ENCODE measurements around the gene MORC2.

Gene MORC2

GRCh38 chr22:30953206-30953605 is 15.4 kb downstream of the MORC2 start:
- H3K4me3 ChIP-seq (ENCODE audit: low read depth, low read length): no peak overlapping the region
- TF ChIP-seq CTCF (IDR thresholded peaks at IDR 0.05; ENCODE audit: control insufficient read depth, extremely low read depth, insufficient read depth): no peak
- no peak for DNase-seq (ENCODE audit: low read depth)

DNA sequence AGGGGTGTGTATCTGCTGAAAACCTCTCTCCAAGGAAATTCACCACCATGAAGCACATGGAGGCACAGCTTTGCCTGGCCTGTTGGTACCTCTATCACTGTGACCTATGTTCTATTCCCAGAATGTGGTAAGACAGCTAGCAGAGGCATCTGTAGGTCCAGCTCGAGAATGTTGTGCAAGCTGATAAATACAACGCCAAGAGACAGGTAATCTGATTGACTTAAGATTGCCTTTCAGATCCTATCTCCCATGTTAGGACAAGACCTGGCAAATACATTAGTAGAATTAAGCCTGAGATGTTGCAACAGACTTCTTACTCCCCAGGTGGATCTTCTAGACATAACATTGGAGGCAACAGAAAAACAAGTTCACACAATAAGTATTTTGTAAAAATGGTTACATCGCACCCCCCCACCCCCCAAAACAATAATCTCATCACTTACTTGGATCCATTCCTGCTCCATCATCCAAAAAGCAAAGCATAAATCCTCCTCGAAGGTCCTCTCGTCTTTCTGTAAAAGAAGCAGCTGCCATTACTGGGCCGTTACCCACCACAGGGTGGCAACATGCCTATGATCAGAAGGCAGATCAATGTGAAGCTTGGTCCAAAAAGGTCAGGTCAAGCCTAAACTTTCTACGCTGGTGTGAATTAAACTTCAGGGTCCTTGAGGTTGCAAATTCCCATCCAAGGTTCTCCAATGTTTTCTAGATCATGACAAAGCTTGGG is 18.5 kb downstream of the MORC2 start:
- H3K4me3 ChIP-seq (ENCODE audit: low read depth, low read length): no peak overlapping the region
- TF ChIP-seq CTCF (IDR thresholded peaks at IDR 0.05; ENCODE audit: control insufficient read depth, extremely low read depth, insufficient read depth): no peak
- DNase-seq (ENCODE audit: low read depth): no peak

DNA sequence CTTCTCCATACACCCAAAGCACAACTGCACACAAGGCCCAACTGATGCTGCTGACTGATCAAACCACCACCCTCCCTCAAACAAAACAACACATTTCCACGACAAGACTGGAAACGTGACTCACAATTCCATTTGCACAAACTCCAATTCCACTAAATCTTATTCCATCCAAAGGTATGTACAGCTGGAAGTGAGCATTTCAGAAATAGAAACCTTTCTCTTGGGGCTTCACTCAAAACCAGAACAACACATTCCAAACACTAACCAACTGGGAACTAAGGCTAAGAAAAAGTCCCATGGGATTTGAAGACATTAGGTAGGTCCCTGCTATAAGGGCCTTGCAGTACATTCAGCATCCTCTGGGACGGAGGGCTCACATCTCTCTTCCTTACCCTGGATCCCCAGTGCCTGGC is 19.6 kb downstream of the MORC2 start:
- no peak overlapping the region for H3K4me3 ChIP-seq (ENCODE audit: low read depth, low read length)
- DNase-seq (ENCODE audit: low read depth): no peak
- no peak for TF ChIP-seq CTCF (IDR thresholded peaks at IDR 0.05; ENCODE audit: control insufficient read depth, extremely low read depth, insufficient read depth)

- DNase-seq (ENCODE audit: low read depth): no peak
Observed at GRCh38 chr22:30947816-30948454, 20.6 kb downstream of the MORC2 start.

GRCh38 chr22:30947173-30947815 is 21.3 kb downstream of the MORC2 start:
- no peak for DNase-seq (ENCODE audit: low read depth)
- no peak for TF ChIP-seq CTCF (IDR thresholded peaks at IDR 0.05; ENCODE audit: control insufficient read depth, extremely low read depth, insufficient read depth)
- no peak overlapping the region for H3K4me3 ChIP-seq (ENCODE audit: low read depth, low read length)

More at GRCh38 chr22:30947816-30948454, 20.6 kb downstream of the MORC2 start:
- no peak overlapping the region for H3K4me3 ChIP-seq (ENCODE audit: low read depth, low read length)
- peak; percentile 52 for TF ChIP-seq CTCF (IDR thresholded peaks at IDR 0.05; ENCODE audit: control insufficient read depth, extremely low read depth, insufficient read depth)

DNA sequence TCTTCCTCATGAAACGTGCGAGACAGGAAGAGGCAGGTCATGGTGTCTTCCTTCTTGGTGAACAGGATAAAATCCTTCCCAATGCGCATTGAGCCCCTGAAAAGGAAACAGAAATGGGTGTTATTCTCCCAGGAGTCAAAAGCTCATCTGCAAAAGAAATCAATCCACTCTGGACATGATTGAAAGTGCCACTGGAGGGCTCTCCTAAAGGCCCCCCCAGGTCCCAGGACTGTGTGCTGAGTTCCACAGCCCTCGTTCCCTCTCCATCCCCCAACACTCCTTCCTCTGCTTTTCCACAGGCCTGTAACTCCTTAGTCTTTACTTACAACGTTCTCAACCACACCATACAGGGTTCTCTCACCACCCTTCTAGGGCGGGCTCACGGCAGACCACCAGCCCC is 22.2 kb downstream of the MORC2 start:
- no peak for TF ChIP-seq CTCF (IDR thresholded peaks at IDR 0.05; ENCODE audit: control insufficient read depth, extremely low read depth, insufficient read depth)
- no peak overlapping the region for H3K4me3 ChIP-seq (ENCODE audit: low read depth, low read length)
- no peak for DNase-seq (ENCODE audit: low read depth)
